Activated T-helper 2 cell treated with anti-CD3 and anti-CD28 coated beads, Interferon-gamma antibody, Interleukin-2, Interleukin-4, amounts not matched to agents 10 μg/mL and 5 μg/mL and 100 μg/mL, durations not matched to agents 14 hours and 24 hours and 36 hours (primary cell): Measurements from ENCODE around the gene TCF7L2. TPM values are rescaled to one million over a fixed set of nuclear protein-coding genes. Genes with fewer than 3 reads are reported as not detected.

Experiments used
- DNase-seq: peaks from one replicate; pipeline ENCODE4 v3.0.0; 2021; ENCODE audit warnings: low spot score
- H3K27ac Mint-ChIP-seq: one replicate; pipeline ENCODE4 v1.8.0; 2021; ENCODE audit warnings: mixed read lengths
- H3K27me3 Mint-ChIP-seq: one replicate; pipeline ENCODE4 v1.8.0; 2021; ENCODE audit warnings: low read depth, mixed read lengths
- H3K36me3 Mint-ChIP-seq: one replicate; pipeline ENCODE4 v1.8.0; 2021; ENCODE audit warnings: low read depth, mixed read lengths
- H3K4me1 Mint-ChIP-seq: one replicate; pipeline ENCODE4 v1.8.0; 2021; ENCODE audit warnings: low read depth, mixed read lengths
- H3K4me3 Mint-ChIP-seq: one replicate; pipeline ENCODE4 v1.8.0; 2021; ENCODE audit warnings: low read depth, mild to moderate bottlenecking, moderate library complexity, mixed read lengths
- H3K9me3 Mint-ChIP-seq: one replicate; pipeline ENCODE4 v1.8.0; 2021; ENCODE audit warnings: mixed read lengths
- intact Hi-C: fragments of 100-400 bp; cut with micrococcal nuclease; formaldehyde crosslinking; loops from one replicate; pipeline ENCODE4 v1.15.1; 2023
- total RNA-seq: library from RNA; stranded (reverse); gene quantifications from 2 replicates; pipeline ENCODE4 v1.2.3, GENCODE V29; 2022

The TCF7L2 gene
- total RNA-seq, 1 donor from 2014 or later = 0.52 TPM

DNA sequence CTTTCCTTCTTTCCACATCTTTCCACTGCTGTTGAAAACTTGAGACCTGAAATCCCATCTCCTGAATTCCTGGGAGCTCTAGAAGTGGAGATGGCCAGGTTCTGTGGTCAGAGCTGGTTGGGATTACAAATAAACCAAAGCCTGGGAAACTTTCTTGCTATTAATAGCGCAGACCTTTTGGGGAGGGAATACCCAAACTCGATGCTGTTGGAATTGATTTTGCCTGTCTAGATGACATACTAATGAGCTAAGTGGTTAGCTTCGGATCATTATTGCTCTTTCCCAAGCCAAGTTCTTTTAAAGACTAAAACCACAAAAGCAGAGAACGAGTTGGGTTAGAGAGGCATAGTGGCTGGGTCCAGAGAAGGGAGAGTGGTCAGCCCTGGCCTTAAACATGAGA, 76.6 kb downstream of the TCF7L2 start:
- DNase-seq = no peak
- Mint-ChIP-seq H3K27ac (no peak overlapping the region), H3K9me3 (no peaks in the 10 kb centered on the region), H3K4me3 (no peak overlapping the region), H3K27me3 (peaks cover 16% of the 10 kb centered on the region), H3K4me1 (no peaks in the 10 kb centered on the region), H3K36me3 (no peaks in the 10 kb centered on the region)
- intact Hi-C loops = no loop called here

DNA sequence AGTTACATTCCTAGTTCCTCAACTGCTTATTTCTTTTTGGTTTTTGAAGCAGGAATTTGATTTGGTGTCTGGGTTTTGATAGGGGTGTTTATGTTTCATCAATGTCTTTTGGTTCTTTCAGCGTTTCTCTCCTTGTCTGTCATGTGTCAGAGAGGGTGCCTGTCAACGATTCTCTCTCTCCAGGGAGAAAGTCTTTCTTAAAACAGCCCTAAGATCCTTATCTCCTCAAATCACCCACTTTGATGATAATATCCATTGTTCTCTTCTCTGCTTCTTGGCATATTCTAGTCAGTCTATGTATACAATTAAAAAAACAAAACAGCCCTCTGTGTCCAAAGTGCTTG, 77.2 kb downstream of the TCF7L2 start:
- Mint-ChIP-seq H3K9me3 (no peaks in the 10 kb centered on the region), H3K4me3 (no peak overlapping the region), H3K36me3 (no peaks in the 10 kb centered on the region), H3K27me3 (peaks cover 16% of the 10 kb centered on the region), H3K4me1 (no peaks in the 10 kb centered on the region), H3K27ac (no peak overlapping the region)
- no peak for DNase-seq
- intact Hi-C loops = no loop called here

DNA sequence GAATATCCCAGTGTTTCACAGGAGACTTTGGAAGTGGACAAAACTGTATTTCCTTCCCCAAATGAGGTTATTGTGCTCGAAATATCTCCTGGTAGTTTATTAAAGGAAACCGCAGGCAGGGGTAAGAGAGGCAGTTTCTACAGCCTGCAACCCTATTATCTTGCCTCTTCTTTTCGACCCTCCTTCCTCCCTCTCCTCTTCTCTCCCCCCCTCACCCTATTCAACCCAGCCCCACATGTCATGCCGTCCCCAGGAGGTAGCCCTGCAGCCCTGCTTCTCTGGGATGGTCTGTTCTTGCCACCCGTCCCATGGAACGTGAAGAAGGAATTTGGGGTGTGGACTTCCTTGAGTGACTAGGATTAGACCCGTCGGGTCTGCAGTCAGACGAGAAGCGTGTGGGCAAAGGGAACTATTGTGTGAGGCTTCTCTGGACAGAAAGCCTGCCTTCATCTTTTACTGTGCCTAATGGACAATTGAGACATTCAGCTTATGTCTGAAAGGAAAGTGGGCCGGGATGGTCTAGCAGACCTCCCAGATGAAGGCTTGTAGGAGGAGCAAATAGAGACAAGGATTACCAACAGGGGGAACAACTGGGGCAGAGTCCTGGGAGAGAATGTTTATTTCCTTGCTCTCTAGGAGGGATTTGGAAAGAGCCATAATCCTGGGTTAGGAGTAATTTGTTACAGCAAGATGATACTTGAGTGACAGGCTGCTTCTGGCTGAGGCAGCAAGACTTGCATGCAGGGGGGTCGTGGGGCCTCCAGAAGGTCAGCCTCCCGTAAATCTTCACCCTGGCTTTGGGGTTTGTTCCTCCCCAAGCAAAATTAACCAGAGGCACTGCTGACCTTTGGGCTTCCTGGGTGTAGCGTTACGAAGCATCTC, 77.8 kb downstream of the TCF7L2 start:
- Mint-ChIP-seq H3K36me3 (no peaks in the 10 kb centered on the region), H3K27ac (no peak overlapping the region), H3K9me3 (no peaks in the 10 kb centered on the region), H3K4me3 (no peak overlapping the region), H3K27me3 (peaks cover 16% of the 10 kb centered on the region), H3K4me1 (no peaks in the 10 kb centered on the region)
- intact Hi-C loops = no loop called here
- no peak for DNase-seq

DNA sequence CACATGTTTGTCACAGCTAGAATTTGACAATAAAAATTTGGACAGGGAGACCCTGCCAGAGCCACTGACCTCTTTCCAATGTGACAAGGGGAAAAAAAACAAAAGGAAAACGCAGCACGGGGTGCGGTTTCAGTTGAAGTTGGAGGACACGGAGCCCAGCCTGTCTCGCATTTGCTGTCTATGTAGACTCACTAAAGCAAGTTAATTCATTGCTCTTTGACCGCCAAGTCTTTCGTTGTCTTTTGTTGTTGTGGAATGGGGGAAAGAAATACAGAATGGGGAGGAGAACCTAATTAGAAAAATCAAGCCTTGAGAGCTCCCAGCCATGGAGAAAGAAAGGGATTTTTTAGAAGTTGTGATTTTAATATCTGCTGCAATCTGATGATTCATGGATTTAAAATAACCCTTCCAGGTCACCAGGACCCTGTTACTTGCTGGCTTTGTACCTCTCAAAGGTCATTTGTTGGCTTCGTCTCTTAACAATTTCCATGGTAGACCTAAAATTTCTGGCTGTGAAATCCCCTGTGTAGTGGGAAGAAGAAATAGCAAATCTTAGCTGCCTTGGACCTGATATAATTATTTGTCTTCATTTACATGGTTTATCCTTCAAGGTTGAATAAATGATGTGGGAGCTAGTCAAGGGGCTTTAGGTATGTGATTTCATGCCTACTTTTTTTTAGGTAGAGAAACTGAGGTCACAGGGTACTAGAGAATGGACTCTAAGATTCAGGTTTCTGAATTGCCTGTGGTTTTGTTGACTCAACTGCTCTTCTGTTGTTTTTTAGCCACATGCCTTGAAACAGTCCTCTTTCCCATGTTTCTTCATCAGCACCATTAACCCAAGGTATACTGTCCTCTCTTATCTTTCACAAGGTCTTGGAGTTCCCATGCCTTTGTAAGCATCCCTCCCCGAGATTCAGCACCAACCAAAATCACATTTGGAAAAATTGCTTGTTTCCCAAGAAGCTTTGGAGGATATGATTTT, 78.7 kb downstream of the TCF7L2 start:
- no peaks in the 10 kb centered on the region for H3K9me3 Mint-ChIP-seq
- no peaks in the 10 kb centered on the region for H3K36me3 Mint-ChIP-seq
- H3K27ac Mint-ChIP-seq = no peak overlapping the region
- no peak for DNase-seq
- intact Hi-C loops = no loop called here
- H3K4me3 Mint-ChIP-seq = no peak overlapping the region
- H3K4me1 Mint-ChIP-seq = no peaks in the 10 kb centered on the region
- peaks cover 17% of the 10 kb centered on the region for H3K27me3 Mint-ChIP-seq

DNA sequence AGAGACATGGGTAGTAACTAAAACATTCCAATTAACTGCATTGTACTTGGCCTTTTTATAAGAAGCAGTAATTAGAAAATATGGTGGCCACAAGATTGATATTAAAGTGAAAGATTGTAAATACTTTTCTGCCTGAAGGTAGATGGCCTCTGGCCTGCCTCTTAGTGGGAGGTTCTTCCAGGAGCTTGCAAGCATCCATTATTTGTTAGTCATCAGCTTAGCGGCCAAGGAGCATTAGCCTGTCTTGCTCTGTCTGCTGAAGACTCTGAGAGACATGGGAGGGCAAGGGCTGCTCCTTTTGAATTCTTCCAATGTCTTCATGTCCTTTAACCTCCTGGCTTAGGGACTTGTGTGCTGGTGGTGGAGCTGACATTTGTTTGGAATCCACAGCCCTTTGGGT, 80.4 kb downstream of the TCF7L2 start:
- DNase-seq = no peak
- Mint-ChIP-seq H3K4me1 (no peaks in the 10 kb centered on the region), H3K4me3 (no peak overlapping the region), H3K9me3 (no peaks in the 10 kb centered on the region), H3K36me3 (no peaks in the 10 kb centered on the region), H3K27ac (no peak overlapping the region), H3K27me3 (peaks cover 20% of the 10 kb centered on the region)
- intact Hi-C loops = no loop called here

DNA sequence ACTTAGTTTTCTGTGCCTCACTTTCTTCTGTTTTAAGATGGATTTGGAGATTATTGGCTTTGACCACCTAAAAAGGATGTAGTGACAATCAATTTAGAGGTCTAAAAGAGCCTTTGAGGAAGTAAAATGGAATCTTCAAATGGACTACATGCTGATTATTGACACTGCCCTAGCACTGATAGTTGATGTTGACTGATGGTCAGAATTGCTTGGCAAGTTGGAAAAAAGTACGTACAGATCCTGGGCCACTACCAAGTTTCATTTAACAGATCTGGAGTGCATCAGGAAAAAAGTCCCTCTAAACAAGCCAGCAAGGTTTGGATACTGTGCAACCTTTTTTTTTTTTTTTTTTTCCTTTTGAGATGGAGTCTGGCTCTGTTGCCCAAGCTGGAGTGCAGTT, 81.1 kb downstream of the TCF7L2 start:
- no peak for DNase-seq
- Mint-ChIP-seq H3K4me1 (no peaks in the 10 kb centered on the region), H3K9me3 (no peaks in the 10 kb centered on the region), H3K27ac (no peak overlapping the region), H3K4me3 (no peak overlapping the region), H3K36me3 (no peaks in the 10 kb centered on the region), H3K27me3 (peaks cover 21% of the 10 kb centered on the region)
- intact Hi-C loops = no loop called here

DNA sequence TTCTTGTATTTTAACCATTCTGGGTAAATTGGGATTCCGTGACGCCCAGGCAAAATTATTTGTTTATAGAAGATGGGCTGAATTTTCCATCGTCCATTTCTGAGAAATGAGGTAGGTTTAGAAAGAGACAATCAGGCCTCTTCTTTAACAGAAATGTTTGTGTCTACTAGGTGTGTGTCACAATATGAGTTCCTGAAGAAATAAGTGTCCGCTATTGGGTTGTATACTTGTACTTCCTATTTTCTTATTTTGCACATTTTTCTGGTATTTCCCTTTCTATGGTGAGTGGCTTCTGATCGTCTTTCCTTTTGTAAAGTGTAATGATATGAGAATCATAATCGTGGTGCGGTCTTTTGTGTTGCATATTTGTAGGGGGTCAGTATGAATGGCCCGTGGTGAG, 83.9 kb downstream of the TCF7L2 start:
- DNase-seq = no peak
- no peaks in the 10 kb centered on the region for H3K9me3 Mint-ChIP-seq
- H3K4me1 Mint-ChIP-seq = no peaks in the 10 kb centered on the region
- H3K27ac Mint-ChIP-seq = no peak overlapping the region
- intact Hi-C loops = no loop called here
- peaks cover 6% of the 10 kb centered on the region for H3K27me3 Mint-ChIP-seq
- H3K4me3 Mint-ChIP-seq = no peak overlapping the region
- no peaks in the 10 kb centered on the region for H3K36me3 Mint-ChIP-seq

DNA sequence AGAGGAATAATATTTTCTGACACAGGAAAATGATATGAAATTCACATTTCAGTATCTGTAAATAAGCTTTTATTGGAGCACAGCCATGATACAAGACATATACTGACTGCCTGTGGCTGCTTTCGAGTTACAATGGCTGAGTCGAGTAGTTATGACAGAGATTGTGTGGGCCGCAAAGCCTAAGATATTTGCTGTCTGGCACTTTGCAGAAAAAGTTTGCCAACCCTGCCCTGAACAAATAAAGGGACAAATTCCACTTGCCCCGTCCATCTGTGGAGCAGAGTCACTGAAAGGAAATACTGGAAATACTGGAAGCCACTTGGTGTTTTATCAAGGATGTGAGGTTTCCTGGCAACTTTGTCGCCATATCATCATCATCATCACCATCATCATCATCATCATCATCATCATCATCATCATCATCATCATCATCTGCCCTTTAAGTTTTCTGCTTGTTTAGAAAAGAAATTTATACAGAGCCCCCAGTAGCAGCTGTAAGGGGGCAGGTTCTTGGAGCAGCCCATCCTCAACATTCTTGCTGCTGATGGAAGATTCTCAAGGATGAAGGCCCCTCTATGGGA, 85.8 kb downstream of the TCF7L2 start:
- Mint-ChIP-seq H3K27me3 (peaks cover 9% of the 10 kb centered on the region), H3K4me1 (no peaks in the 10 kb centered on the region), H3K36me3 (no peaks in the 10 kb centered on the region), H3K27ac (no peak overlapping the region), H3K9me3 (no peaks in the 10 kb centered on the region), H3K4me3 (no peak overlapping the region)
- no peak for DNase-seq
- intact Hi-C loops = no loop called here

DNA sequence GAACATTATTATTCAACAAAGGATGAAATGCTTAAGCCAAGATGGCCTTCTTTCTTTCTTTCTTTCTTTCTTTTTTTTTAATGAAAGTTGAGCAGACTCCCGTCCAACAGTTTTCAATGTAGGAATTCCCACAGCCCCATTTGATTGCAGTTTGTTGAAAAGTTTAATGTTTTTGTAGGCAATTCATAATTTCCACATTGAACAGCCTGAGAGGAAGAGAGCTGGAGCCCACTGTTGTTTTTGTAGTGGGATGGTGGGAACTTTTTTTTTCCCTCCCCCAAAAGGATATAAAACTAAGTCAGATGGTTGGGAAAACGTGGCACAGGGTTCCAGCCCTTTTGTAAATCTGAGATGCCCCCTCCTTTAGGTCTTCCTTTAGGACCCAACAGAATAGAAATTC, 86.6 kb downstream of the TCF7L2 start:
- no peak for DNase-seq
- intact Hi-C loops = no loop called here
- Mint-ChIP-seq H3K9me3 (no peaks in the 10 kb centered on the region), H3K4me3 (no peak overlapping the region), H3K36me3 (no peaks in the 10 kb centered on the region), H3K27ac (no peak overlapping the region), H3K4me1 (no peaks in the 10 kb centered on the region), H3K27me3 (peaks cover 9% of the 10 kb centered on the region)

DNA sequence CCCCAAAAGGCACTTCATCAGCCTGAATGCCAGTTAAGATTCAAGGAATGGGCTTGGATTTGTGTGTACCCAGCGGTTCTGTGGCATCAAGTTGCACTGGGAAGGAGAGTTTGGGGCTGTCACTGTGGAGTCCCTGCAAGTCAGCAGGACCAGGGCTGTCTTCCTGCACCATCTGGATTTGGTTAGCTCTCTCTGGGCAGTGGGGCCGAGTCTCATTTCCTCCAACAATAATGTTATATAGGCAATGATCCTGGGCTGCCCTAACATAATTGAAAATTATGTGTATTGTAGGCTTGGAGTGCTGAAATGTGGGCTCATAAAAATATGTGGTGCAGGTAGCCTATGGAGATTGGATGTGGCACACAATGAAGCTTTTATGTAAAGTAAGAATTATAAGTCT, 87.2 kb downstream of the TCF7L2 start:
- Mint-ChIP-seq H3K4me1 (no peaks in the 10 kb centered on the region), H3K9me3 (no peaks in the 10 kb centered on the region), H3K36me3 (no peaks in the 10 kb centered on the region), H3K4me3 (no peak overlapping the region), H3K27me3 (peaks cover 10% of the 10 kb centered on the region), H3K27ac (no peak overlapping the region)
- intact Hi-C loops = no loop called here
- DNase-seq = no peak

DNA sequence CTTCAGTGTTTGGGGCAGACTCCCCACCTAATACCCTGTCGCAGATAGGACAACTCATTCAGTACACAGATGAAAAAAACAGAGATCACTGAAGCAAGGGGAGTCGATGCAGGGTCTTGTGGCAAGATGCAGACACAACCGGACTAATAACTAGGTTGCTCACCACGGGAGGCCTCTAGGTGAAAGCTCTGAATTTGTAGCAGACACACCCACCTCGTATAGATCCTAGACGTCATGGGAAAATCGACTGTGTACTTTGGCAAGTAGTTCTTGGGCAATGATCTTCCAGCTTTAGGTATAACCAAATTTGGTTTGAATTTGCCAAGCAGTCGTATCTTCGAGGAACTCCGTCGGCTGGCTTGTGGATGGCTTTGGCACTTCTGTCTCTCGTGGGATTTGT, 88.1 kb downstream of the TCF7L2 start:
- intact Hi-C loops = no loop called here
- no peaks in the 10 kb centered on the region for H3K36me3 Mint-ChIP-seq
- no peaks in the 10 kb centered on the region for H3K9me3 Mint-ChIP-seq
- H3K27me3 Mint-ChIP-seq = peaks cover 11% of the 10 kb centered on the region
- H3K27ac Mint-ChIP-seq = no peak overlapping the region
- H3K4me3 Mint-ChIP-seq = no peak overlapping the region
- no peak for DNase-seq
- no peaks in the 10 kb centered on the region for H3K4me1 Mint-ChIP-seq

DNA sequence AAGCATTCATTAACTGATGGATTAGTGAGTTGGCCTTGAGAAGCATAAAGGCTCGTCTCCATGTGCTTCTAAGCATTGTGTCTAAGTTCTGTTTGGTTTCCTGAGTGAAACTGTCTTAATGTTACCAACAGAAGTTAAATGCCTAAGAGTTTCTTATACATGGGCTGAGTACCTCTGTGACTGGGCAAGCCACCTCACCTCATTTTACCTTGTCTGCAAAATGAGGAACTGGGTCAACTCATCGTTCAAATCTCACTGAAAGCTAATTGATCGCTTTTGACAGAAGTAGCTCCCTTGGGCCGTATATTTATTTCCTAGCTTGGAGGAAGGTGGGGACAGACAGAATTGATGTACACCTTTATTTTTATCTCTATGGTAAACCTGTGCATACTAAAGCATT, 88.9 kb downstream of the TCF7L2 start:
- H3K9me3 Mint-ChIP-seq = no peaks in the 10 kb centered on the region
- no peak overlapping the region for H3K27ac Mint-ChIP-seq
- no peak for DNase-seq
- intact Hi-C loops = no loop called here
- H3K4me3 Mint-ChIP-seq = no peak overlapping the region
- H3K4me1 Mint-ChIP-seq = no peaks in the 10 kb centered on the region
- peaks cover 11% of the 10 kb centered on the region for H3K27me3 Mint-ChIP-seq
- H3K36me3 Mint-ChIP-seq = no peaks in the 10 kb centered on the region

DNA sequence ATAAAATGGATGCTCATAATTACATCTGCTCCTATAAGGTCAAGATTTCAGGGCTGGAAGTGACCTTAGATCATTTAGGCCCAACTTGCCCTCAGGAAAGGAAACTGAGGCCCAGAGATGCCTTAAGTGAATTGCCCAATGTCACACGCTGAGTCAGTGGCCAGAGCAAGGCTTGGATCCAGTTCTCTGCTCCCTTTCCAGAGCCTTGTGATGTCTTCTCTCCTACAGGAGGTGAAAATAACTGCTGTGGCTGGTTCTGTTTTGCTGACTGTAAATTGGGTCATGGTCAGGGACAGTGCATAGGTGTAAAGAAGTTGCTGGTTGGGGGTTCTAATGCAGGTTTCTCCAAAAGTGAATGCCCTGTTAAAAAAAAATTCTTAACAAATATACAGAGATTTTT, 91.3 kb downstream of the TCF7L2 start:
- Mint-ChIP-seq H3K4me1 (no peaks in the 10 kb centered on the region), H3K4me3 (no peak overlapping the region), H3K9me3 (no peaks in the 10 kb centered on the region), H3K27me3 (peaks cover 11% of the 10 kb centered on the region), H3K27ac (no peak overlapping the region), H3K36me3 (no peaks in the 10 kb centered on the region)
- intact Hi-C loops = no loop called here
- DNase-seq = no peak
